NB4 (cell line): ENCODE measurements around the gene NRAP.
A peak's percentile ranks its signal among the peaks of the same experiment; 100 is the strongest.

Experiments used
- DNase-seq: peaks from one replicate; pipeline ENCODE4 v3.0.0; 2010; ENCODE audit warnings: low read depth
- H3K4me3 ChIP-seq: one replicate; pipeline ENCODE4 v1.5.1; 2011; ENCODE audit warnings: mild to moderate bottlenecking, low read depth, low read length, moderate library complexity
- CTCF ChIP-seq: IDR thresholded peaks from one replicate; pipeline ENCODE4 v1.5.1; 2012; ENCODE audit warnings: low read depth, low read length
- MAX ChIP-seq: IDR thresholded peaks from 2 replicates; pipeline ENCODE4 v1.6.1; 2011; ENCODE audit warnings: low read depth, low read length
- MYC ChIP-seq: IDR thresholded peaks from 2 replicates; pipeline ENCODE4 v1.6.1; 2011; ENCODE audit warnings: low read depth, low read length
- POLR2A ChIP-seq: IDR thresholded peaks from 2 replicates; pipeline ENCODE4 v1.6.1; 2011; ENCODE audit warnings: mild to moderate bottlenecking; ENCODE audit not compliant: insufficient read length; ENCODE audit errors: extremely low read depth

The NRAP gene

GRCh38 chr10:113578773-113579172 is 85.1 kb downstream of the NRAP start:
- no peak for DNase-seq
- TF ChIP-seq MYC (no peak), CTCF (no peak), MAX (no peak), POLR2A (no peak)

GRCh38 chr10:113576852-113577251 is 87.0 kb downstream of the NRAP start:
- peak; percentile 39 for DNase-seq
- TF ChIP-seq POLR2A (no peak), MAX (no peak), CTCF (no peak), MYC (no peak)
- H3K4me3 ChIP-seq, result no peak overlapping the region

More at GRCh38 chr10:113578773-113579172, 85.1 kb downstream of the NRAP start:
- no peak overlapping the region for H3K4me3 ChIP-seq

- TF ChIP-seq MYC, result no peak
- no peak for TF ChIP-seq CTCF
- TF ChIP-seq MAX, result no peak
- TF ChIP-seq POLR2A, result no peak
- DNase-seq, result no peak
- no peak overlapping the region for H3K4me3 ChIP-seq
These were observed 90.5 kb downstream of the NRAP start for GRCh38 chr10:113573368-113573767.

DNA sequence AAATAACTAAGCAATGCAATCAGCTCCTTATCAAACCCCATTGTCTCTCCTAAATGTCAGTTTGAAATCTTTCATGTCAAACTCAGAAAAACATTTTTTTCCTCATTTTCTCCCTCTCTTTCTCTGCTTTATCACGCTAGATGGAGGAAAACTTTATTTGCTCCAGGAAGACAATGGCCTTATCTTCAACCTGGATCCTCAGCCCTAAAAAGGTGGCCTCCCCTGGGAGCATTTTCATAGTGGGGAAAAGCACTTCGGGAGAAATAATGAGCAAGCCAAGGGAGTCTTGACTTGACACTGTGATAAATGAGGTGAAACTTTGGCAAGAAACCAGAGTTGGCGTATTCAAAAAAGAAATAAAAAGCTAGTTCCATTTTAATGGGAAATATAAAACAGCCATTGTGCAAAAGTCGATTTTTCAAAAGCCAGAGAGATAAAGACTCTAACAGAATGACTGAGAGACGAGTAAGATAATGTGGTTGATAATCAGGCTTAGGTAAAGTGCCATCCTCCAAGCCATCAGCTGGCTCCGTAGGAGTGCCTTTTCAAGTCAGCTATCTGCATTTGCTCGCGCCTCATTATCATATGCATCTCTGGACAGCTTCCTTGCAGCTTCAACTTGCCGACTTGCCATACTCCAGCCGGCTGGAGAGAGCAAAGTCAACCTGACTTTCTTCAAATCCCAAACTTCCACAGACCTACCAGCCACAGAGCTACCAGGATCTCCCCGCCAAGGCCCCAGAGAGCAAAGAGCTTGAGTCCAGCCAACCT is 91.1 kb downstream of the NRAP start:
- DNase-seq, result no peak
- H3K4me3 ChIP-seq, result no peak overlapping the region
- no peak for TF ChIP-seq POLR2A

DNA sequence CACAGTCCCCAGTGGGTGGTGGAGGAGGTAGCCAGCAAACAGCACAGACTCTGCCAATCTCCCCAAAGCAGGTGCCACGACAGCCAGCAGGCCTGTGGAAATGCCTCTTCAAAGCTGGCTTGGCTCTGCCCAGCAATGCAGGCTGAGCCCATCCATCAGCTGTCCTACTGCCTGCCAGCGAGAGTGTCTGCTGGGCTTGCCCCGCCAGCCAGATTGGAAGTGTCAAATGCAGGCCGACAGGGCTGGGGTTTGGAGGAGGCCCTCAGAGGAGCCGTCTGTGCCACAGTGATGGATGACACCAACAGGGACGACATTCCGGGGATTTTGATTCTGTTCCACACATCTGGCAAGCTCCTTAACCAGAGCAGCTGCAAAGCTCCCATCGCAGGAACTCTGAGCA is 94.3 kb downstream of the NRAP start:
- TF ChIP-seq CTCF (no peak), MAX (no peak), MYC (no peak), POLR2A (no peak)
- no peak overlapping the region for H3K4me3 ChIP-seq
- no peak for DNase-seq

GRCh38 chr10:113566888-113567287 is 97.0 kb downstream of the NRAP start:
- TF ChIP-seq CTCF, result no peak
- TF ChIP-seq MAX, result no peak
- TF ChIP-seq MYC, result no peak
- TF ChIP-seq POLR2A, result no peak
- no peak for DNase-seq
- no peak overlapping the region for H3K4me3 ChIP-seq
